ENCODE data around the gene SLFNL1. TPM values are rescaled to one million over a fixed set of nuclear protein-coding genes. Genes with fewer than 3 reads are reported as not detected.

SLFNL1 gene
- total and polyA plus RNA-seq, 2 experiments from 2014 or later = 0.14 to 0.29 TPM

- TF ChIP-seq EZH2 (IDR thresholded peaks at IDR 0.05; ENCODE audit: low read depth, unreplicated experiment) = no peak
- TF ChIP-seq JUNB (IDR thresholded peaks at IDR 0.05; ENCODE audit: unreplicated experiment) = no peak
- TF ChIP-seq ZNF114 (CRISPR knock-in tag; IDR thresholded peaks at IDR 0.05) = no peak
- no peak for TF ChIP-seq POLR2AphosphoS5 (IDR thresholded peaks at IDR 0.05; ENCODE audit: low read depth)
- TF ChIP-seq EZH2phosphoT487 (IDR thresholded peaks at IDR 0.05; ENCODE audit: unreplicated experiment) = no peak
- TF ChIP-seq, protein P1, sequence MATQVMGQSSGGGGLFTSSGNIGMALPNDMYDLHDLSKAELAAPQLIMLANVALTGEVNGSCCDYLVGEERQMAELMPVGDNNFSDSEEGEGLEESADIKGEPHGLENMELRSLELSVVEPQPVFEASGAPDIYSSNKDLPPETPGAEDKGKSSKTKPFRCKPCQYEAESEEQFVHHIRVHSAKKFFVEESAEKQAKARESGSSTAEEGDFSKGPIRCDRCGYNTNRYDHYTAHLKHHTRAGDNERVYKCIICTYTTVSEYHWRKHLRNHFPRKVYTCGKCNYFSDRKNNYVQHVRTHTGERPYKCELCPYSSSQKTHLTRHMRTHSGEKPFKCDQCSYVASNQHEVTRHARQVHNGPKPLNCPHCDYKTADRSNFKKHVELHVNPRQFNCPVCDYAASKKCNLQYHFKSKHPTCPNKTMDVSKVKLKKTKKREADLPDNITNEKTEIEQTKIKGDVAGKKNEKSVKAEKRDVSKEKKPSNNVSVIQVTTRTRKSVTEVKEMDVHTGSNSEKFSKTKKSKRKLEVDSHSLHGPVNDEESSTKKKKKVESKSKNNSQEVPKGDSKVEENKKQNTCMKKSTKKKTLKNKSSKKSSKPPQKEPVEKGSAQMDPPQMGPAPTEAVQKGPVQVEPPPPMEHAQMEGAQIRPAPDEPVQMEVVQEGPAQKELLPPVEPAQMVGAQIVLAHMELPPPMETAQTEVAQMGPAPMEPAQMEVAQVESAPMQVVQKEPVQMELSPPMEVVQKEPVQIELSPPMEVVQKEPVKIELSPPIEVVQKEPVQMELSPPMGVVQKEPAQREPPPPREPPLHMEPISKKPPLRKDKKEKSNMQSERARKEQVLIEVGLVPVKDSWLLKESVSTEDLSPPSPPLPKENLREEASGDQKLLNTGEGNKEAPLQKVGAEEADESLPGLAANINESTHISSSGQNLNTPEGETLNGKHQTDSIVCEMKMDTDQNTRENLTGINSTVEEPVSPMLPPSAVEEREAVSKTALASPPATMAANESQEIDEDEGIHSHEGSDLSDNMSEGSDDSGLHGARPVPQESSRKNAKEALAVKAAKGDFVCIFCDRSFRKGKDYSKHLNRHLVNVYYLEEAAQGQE (IDR thresholded peaks at IDR 0.05; ENCODE audit: unreplicated experiment) = no peak
- no peak for TF ChIP-seq NANOG (IDR thresholded peaks at IDR 0.05; ENCODE audit: borderline replicate concordance)
Measured at GRCh38 chr1:40966417-40966816, 55.1 kb downstream of the SLFNL1 start (continued).

Other genes with a start within 250 kb of the SLFNL1 start
- 2.9 and 3.0 TPM in 2 replicates for gene KCNQ4, start 237.9 kb downstream of the SLFNL1 start, total RNA-seq (2014; rRNA removed; shearing (Covaris generic))
- gene KCNQ4, start 237.9 kb downstream of the SLFNL1 start, polyA plus RNA-seq (2016; fragmentation: Nextera tagmentation; extraction: Ambion mirVana) = 1.3 and 2.0 TPM in 2 replicates
- 16.4 and 18.7 TPM in 2 replicates for gene CITED4, start 159.4 kb downstream of the SLFNL1 start, total RNA-seq (2014; rRNA removed; shearing (Covaris generic))
- gene CITED4, start 159.4 kb downstream of the SLFNL1 start, polyA plus RNA-seq (2016; fragmentation: Nextera tagmentation; extraction: Ambion mirVana) = 2.9 and 7.7 TPM in 2 replicates
- gene CTPS1, start 42.0 kb downstream of the SLFNL1 start, total RNA-seq (2014; rRNA removed; shearing (Covaris generic)) = 93.3 and 93.9 TPM in 2 replicates
- 30.6 and 31.8 TPM in 2 replicates for gene CTPS1, start 42.0 kb downstream of the SLFNL1 start, polyA plus RNA-seq (2016; fragmentation: Nextera tagmentation; extraction: Ambion mirVana)
- 10.8 and 19.4 TPM in 2 replicates for gene SCMH1, start 220.6 kb upstream of the SLFNL1 start, total RNA-seq (2014; rRNA removed; shearing (Covaris generic))
- gene SCMH1, start 220.6 kb upstream of the SLFNL1 start, polyA plus RNA-seq (2016; fragmentation: Nextera tagmentation; extraction: Ambion mirVana) = 11.6 and 15.0 TPM in 2 replicates

All from GM23338 (cell line).